Type B pancreatic cell (in vitro differentiated cells): ENCODE results near the gene B4GALNT4. TPM values are rescaled to one million over a fixed set of nuclear protein-coding genes. Genes with fewer than 3 reads are reported as not detected.

Experiments used
- DNase-seq: peaks from one replicate; pipeline ENCODE4 v3.0.0; 2021; ENCODE audit warnings: mixed read lengths; ENCODE audit not compliant: unreplicated experiment; ENCODE audit errors: extremely low spot score
- H3K27ac Mint-ChIP-seq: 2 replicates; pipeline ENCODE4 v1.8.0; 2021; ENCODE audit warnings: mild to moderate bottlenecking, mixed read lengths
- H3K27me3 Mint-ChIP-seq: 2 replicates; pipeline ENCODE4 v1.8.0; 2021; ENCODE audit warnings: mixed read lengths
- H3K36me3 Mint-ChIP-seq: 2 replicates; pipeline ENCODE4 v1.8.0; 2021; ENCODE audit warnings: mixed read lengths
- H3K4me1 Mint-ChIP-seq: one replicate; pipeline ENCODE4 v1.8.0; 2021; ENCODE audit warnings: mixed read lengths; ENCODE audit not compliant: unreplicated experiment
- H3K4me3 Mint-ChIP-seq: 2 replicates; pipeline ENCODE4 v1.8.0; 2021; ENCODE audit warnings: mild to moderate bottlenecking, mixed read lengths
- H3K9me3 Mint-ChIP-seq: 2 replicates; pipeline ENCODE4 v1.8.0; 2021; ENCODE audit warnings: mixed read lengths
- CTCF ChIP-seq: fragments of 200-600 bp; sonication (generic); conservative IDR thresholded peaks from 2 replicates; pipeline ENCODE4 v1.5.0; 2021; ENCODE audit warnings: antibody characterized with exemption, mild to moderate bottlenecking
- total RNA-seq: library from RNA; stranded (reverse); gene quantifications from 2 replicates; pipeline ENCODE4 v1.2.1, GENCODE V29; 2021; ENCODE audit warnings: low replicate concordance

Gene B4GALNT4
- total RNA-seq, 1 donor from 2014 or later, result 185 TPM

GRCh38 chr11:377883-378500 is 8.7 kb downstream of the B4GALNT4 start:
- peak overlapping the region; percentile 5 for H3K27ac Mint-ChIP-seq
- H3K36me3 Mint-ChIP-seq, result peaks cover 22% of the 10 kb centered on the region
- TF ChIP-seq CTCF, result no peak
- no peaks in the 10 kb centered on the region for H3K27me3 Mint-ChIP-seq
- no peaks in the 10 kb centered on the region for H3K4me1 Mint-ChIP-seq
- H3K9me3 Mint-ChIP-seq, result no peaks in the 10 kb centered on the region
- no peak for DNase-seq
- H3K4me3 Mint-ChIP-seq, result no peak overlapping the region

- H3K4me1 Mint-ChIP-seq, result peaks cover 3% of the 10 kb centered on the region
- no peaks in the 10 kb centered on the region for H3K9me3 Mint-ChIP-seq
- no peak overlapping the region for H3K4me3 Mint-ChIP-seq
- no peak for TF ChIP-seq CTCF
- peaks cover 19% of the 10 kb centered on the region for H3K36me3 Mint-ChIP-seq
- DNase-seq, result no peak
- no peaks in the 10 kb centered on the region for H3K27me3 Mint-ChIP-seq
- no peak overlapping the region for H3K27ac Mint-ChIP-seq
Measured at GRCh38 chr11:379205-380094, 10.2 kb downstream of the B4GALNT4 start.

- DNase-seq, result no peak
- Mint-ChIP-seq H3K27me3 (no peaks in the 10 kb centered on the region), H3K27ac (no peak overlapping the region), H3K36me3 (peaks cover 19% of the 10 kb centered on the region), H3K4me1 (peaks cover 3% of the 10 kb centered on the region), H3K4me3 (no peak overlapping the region), H3K9me3 (no peaks in the 10 kb centered on the region)
- no peak for TF ChIP-seq CTCF
Measured at GRCh38 chr11:380095-380480, 10.8 kb downstream of the B4GALNT4 start.

DNA sequence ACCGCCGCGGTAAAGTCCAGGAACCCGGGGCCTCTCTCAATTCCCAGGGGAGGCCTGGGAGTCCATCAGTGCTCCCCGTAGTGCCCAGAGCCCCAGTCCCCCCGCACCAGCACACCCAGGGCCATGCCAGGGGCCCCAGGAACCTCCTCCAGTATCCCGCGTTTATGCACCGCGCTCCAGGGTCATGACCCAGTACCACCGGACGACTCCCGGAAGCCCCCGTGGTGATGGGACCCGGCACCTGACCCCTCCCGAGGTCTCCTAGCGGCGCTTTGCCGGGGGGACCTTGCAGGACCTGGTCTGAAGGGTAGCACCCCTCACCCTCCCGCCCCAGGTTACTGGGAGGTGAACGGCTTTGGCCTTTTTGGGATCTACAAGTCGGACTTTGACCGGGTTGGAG is 11.2 kb downstream of the B4GALNT4 start:
- peaks cover 19% of the 10 kb centered on the region for H3K36me3 Mint-ChIP-seq
- no peaks in the 10 kb centered on the region for H3K27me3 Mint-ChIP-seq
- peaks cover 3% of the 10 kb centered on the region for H3K4me1 Mint-ChIP-seq
- H3K9me3 Mint-ChIP-seq, result no peaks in the 10 kb centered on the region
- no peak overlapping the region for H3K27ac Mint-ChIP-seq
- no peak for DNase-seq
- no peak overlapping the region for H3K4me3 Mint-ChIP-seq
- no peak for TF ChIP-seq CTCF

- H3K9me3 Mint-ChIP-seq, result no peaks in the 10 kb centered on the region
- DNase-seq, result no peak
- peaks cover 19% of the 10 kb centered on the region for H3K36me3 Mint-ChIP-seq
- peaks cover 3% of the 10 kb centered on the region for H3K4me1 Mint-ChIP-seq
- no peak overlapping the region for H3K27ac Mint-ChIP-seq
- no peaks in the 10 kb centered on the region for H3K27me3 Mint-ChIP-seq
- H3K4me3 Mint-ChIP-seq, result no peak overlapping the region
- no peak for TF ChIP-seq CTCF
Measured at GRCh38 chr11:380996-381395, 11.7 kb downstream of the B4GALNT4 start.
